ENCODE results near the gene FBLN2.
"Not testable (repeated sequence)": the region's sequence is repeated elsewhere in the genome, so short reads cannot be mapped to it uniquely, and the experiment has no call there.

FBLN2 gene

DNA sequence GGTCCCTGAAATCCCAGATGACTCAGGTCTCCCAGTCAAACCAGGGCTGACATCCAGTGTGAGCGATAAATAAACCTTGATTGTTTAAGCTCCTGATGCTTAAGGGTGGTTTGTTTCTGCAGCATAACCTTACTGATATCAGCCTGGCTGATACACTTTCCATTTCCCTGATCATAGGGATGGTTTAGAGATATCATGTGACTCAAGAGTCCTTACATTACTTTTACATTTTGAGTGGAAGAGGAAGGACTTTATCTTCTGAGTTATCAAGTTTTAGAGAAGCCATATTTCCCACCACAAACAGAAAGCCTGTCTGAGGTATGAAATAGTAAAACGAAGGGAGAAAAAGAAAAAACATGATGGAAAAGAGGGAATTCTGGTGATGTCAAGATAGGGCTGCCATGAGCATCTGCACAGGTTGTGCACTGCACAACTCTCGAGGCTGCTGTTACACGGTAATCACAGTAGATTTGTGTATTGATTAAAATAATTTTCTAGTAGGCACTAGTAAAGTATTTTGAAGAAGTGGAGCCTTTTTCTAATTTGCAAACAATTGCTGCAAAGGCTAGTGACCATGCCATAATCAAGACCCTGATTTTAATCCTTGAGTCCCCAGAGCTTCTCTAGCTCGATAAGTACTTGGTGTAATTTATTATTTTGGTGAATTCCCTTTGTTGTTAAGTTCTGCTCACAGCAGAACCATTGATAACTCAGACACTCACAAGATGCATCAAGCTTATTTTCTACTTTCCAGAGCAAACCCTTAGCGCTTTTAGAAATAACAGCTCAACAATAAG lies 34.1 kb upstream of the FBLN2 start:
- no peak for DNase-seq

DNA sequence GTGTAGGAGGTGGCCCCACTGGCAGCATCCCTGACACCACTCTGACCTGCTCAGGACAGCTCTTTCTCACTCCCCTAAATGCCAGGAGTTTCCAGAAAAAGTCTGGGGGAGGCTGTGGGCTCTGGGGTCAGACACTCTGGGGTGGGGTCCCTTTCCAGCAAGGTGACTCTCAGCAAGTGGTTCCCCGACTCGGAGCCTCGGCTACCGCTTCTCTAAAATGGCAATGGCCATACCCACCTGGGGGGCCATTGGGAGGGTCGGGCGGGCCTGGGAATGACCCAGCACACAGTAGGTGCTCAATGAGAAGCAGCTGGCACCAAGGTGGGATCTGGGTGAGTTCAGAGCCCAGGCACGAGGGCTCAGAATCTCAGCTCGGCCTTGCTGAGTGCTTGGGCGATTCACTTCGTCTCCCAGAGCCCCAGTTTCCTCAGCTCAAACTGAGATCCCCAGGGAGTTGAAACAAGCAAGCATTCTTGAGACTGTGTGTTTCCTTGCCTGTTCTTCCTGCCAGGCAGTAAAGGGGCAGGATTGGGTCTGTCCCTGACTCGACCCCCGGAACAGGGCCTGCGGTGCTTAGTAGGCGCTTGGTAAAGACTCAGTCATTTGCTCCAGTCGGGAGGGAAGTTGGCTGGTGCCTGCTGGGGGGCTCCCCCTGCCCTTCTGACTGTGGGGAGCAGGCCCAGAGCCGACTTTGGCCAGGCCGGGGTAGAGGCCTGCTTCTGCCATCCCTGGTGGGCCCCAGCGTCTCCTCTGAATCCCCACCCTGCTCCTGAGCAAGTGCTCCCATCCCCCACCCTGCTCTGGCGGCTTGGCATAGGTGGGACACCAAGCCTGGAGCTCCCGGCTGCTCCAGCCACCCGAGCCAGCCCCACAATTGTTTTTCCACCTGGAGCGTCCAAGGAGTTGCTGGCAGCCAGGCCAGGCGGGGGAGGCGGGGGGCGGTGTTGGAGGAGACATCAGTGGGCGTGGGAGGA lies 32.9 kb upstream of the FBLN2 start:
- DNase-seq: no peak

DNA sequence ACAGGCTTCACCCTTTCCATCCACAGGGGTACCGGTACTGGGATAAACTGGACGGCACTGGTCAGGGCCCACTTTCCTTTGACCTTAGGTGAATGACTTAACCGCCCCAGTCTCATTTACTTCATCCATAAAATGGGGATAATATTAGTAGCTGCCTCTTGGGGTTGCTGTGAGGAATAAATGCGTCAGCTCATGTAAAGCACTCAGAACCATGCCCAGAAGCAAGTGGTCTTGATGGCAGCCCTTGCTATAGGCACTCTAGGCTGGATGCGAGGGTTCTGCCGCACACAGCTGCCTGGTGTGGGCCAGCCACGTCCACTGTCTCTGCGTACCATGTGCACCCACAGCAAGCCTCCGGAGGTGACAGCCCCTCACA lies 32.2 kb upstream of the FBLN2 start:
- no peak for DNase-seq

DNA sequence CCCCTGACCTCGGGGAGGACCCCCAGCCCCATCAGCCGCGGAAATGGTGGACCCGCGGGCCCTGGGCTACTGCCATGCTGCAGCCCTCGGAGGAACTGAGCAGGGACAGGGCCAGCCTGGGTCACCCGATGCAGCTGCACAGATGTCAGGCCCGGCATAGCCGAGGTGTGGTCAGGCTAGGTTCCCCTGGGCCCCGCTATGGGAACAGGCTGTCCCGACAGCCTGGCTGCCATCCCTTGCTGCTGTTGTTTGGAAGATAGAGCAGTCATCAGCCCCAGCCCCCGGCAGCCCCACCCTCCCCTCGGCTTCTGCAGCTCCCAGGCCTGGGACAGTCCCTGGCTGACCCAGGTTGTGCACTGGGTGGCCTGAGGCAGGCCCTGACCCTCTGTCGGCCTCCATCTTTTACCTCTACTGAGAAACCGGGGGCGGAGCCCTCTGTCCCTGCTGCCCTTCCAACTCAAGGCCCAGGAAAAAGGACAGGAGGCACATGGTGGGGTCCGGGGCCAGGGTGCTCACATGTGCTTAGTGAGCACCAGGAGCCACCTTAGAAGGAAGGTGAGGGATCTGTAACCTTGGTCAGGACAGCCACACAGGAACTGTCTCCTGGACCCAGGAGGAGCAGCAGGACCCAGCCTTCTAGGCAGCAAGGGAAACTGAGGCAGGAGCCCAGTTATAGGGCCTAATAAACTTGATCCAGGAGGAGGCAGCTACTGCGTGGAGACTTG lies 31.5 kb upstream of the FBLN2 start:
- no peak for DNase-seq

DNA sequence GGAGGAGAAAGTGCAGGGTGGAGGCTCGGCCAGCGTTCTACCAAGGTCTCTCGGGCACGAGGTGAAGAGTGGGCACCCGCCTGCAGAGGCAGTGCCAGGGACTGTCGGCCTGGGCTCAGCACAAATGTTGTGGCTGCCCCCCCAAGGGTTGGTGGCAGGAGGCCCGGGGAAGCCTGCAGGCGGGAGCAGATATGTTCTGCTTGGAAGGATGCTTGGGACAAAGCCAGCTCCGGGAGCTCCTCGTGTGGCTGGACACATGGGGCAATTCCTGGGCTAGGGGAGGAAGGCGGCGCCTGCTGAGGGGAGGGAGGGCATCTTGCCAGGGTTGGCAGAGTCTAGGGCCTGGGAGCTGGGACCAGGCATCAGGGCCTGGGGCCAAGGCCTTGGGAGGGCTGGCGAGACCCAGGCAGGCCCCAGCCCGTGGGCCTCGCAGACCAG lies 30.4 kb upstream of the FBLN2 start:
- DNase-seq: no peak

DNA sequence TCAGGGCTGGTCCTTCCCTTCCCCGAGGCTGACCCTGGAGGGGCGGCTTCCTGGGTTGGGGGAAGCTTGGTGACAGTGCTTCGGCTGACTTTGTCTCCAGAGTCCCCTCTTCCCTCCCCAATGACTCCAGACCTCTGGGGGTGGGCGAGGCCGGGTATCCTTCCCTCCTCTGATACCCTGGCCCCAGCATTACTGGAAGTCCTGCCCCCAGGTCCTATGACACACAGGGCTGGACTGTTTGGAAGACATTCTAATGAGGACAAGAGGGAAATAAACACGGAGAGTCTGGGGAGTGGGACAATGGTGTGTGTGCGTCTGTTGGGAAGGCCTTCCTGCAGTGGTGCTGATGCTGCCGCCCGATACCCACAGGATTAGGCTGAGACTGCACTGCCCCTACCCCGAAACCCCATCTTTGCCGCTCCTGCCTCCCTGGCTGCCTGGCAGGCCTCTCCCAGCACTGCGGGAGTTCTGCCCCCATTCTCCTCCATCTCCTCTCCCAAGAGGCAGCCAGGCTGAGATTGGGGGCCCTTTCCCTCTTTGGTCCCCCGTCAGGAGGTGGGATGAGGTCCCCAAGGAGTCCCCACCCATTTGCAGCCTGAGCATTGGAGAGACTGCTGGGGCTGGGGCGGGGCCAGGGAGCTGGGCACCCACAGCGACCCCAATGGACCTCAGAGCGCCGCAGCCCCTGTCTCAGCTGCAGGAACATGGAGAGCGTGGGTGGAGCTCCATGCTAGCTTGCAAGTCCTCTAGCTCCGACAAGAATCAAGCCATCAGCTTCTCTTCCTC lies 29.7 kb upstream of the FBLN2 start:
- no peak for DNase-seq

DNA sequence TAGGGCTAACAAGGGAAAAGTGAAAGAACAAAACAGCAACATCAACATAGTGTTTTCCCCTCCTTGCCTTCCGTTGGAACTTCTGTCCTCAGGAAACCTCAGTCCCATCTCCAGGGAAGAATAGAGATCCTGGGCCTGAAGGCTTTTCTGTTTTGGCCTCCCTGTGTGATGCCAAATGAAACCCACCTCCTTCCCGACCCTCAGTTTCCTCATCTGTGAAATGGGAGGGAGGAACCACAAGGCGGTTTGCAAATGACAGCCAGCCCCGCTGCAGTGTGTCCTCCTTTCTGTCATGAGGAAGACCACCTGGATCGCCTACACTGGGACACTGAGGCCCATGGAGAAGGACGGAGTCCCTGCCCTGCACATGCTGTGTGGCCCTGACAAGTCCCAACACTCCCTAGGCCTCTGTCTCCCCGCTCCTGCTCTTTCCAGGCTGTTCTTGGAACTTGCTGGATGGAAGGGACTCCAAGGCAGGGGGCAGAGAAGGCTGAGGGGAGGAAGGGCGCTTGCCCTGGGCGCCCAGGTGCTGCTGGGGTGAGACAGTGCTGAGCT lies 28.5 kb upstream of the FBLN2 start:
- DNase-seq: no peak

DNA sequence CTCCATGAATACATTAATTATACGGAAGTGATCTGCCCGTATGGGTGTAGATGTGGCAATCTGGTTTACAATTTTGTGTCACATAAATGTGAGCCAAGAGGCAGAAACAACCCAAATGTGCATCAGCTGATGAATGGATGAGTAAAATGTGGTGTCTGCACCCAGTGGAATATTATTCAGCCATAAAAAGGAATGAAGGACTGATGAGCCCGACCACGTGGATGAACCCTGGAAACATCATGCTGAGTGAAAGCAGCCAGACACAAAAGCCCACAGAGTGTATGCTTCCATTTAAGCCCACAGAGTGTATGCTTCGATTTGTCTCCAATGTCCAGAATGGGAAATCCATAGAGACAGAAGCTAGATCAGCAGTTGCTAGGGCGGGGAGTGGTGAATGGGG lies 27.6 kb upstream of the FBLN2 start:
- no peak for DNase-seq

DNA sequence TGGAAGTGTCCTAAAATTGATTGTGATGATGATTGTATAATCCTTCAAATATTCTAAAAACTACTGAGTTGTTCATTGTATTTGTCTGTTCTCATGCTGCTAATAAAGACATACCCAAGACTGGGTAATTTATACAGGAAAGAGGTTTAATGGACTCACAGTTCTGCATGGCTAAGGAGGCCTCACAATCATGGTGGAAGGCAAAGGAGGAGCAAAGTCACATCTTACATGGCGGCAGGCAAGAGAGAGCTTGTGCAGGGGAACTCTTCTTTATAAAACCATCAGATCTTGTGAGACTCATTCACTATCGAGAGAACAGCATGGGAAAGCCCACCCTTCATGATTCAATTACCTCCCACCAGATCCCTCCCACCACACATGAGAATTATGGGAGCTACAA lies 27.2 kb upstream of the FBLN2 start:
- DNase-seq: not testable (repeated sequence)

DNA sequence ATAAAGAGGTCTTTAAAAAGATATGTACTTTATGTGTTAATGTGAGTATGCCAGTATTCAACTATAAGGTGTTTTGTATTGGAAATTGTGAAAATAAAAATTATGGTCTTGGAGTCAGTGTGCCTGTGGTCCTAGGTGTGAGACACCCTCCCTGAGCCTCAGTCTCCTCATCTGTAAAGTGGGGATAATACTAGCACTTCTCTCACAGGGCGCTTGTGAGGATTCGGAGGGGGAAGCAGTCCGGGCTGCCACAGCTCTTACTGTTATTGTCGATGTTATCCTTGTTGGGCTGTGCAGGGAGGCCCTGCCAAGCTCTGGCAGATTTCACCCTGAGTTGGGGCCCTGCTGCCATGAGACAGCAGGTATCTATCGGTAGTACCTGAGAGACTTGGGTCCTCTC lies 26.7 kb upstream of the FBLN2 start:
- no peak for DNase-seq

DNA sequence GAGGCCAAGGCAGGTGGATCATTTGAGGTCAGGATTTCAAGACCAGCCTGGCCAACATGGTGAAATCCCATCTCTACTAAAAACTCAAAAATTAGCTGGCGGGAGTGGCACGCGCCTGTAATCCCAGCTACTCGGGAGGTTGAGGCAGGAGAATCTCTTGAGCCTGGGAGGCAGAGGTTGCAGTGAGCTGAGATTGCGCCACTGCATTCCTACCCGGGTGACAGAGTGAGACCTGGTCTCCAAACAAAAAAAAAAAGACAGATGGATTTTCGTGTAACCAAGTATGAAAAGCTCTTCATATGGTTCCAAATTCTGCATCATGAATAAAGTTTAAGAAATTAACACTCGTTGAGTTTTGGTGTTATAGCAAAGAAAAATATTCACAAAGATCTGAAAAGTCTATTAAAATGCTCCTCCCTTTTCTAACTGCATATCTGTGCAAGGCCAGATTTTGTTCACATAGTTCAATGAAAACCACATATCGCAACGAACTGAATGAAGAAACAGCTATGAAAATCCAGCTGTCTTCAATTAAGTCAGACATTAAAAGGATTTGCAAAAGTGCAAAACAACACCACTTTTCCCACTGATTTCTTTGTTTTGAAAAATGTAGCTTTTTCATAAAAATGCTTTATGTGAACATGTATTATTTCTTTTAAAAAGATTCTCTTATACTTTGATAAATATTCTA lies 23.8 kb upstream of the FBLN2 start:
- DNase-seq: no peak

DNA sequence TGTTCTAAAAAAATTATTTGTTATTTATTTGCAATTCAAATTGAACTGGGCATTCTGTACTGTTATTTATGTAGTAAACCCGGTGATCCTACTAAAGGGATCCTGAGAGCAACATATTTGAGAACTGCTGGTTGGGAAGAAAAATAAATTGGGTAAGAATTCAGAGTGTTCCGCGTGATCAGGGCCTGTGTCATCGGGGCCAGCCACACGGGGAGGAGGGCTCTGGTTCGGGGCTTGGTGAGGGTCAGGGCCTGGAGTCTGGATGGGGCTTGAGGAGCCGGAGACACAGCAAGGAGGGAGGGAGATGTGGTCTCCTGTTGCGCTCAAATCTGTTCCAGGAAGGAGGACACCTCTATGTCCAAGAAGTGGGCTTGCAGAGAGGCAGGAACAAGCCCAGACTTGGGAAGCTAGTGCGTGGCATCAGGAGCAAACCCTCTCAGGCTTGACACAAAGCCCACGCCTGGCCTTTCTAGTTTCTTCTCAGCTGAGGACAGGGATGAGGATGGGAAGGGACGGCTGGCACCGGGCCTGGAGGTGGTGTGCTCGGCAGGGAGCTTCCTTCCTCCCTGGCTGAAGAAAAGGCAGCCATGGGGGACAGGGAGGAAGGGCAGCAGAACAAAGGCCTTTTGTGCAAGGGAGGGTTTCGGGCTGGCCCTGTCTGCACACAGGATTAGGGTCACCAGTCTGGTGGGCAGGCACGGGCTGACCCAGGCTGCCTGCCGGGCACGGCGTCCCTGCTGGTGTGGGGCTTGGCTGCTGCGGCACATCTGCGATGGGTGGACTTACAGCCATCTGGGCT lies 22.9 kb upstream of the FBLN2 start:
- no peak for DNase-seq

DNA sequence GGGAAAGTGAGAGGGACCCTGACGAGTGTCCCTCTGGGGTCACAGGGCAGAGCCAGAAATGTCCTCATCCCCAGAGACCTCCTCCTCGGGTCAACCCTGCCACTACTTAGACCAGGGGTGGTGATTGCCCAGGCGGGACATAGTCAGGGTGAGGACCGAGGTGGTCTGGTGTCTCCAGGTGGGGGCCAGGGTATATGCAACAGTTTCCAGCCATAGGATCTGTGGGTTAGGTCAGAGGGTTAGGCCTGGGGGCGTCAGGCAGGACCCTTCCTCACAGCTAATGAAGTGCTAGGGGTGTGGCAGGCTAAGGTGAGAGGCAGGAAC lies 22.3 kb upstream of the FBLN2 start:
- DNase-seq: no peak

DNA sequence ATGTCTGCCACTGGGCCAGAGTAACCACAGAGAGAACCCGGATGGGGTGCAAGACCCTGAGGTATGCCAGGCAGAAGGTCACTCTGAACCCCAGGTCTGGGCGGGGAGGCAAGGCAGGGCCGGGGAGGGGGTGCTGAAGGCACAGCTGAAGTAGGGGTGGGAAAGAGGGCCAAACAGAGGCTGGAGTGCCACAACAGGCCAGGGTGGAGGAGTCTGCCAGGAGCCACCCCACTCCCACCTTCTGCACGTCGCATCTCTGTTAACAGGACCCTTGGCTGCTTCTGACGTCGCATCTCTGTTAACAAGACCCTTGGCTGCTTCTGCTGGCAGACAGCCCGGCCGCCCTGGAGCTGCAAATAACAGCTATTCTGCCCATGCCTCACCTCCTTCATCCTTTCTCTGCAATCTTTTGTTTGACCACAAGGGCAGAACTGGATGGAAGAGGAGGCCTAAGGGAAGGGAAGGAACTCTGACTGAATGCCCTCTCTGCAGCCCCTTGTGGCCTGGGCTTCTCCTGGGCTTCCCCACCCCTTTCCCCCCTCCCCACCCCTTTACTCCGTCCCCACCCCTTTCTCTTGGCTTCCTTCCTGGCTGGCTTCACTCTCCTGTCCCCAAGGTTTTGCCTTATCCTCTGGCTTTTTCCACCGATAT lies 20.6 kb upstream of the FBLN2 start:
- DNase-seq: no peak

DNA sequence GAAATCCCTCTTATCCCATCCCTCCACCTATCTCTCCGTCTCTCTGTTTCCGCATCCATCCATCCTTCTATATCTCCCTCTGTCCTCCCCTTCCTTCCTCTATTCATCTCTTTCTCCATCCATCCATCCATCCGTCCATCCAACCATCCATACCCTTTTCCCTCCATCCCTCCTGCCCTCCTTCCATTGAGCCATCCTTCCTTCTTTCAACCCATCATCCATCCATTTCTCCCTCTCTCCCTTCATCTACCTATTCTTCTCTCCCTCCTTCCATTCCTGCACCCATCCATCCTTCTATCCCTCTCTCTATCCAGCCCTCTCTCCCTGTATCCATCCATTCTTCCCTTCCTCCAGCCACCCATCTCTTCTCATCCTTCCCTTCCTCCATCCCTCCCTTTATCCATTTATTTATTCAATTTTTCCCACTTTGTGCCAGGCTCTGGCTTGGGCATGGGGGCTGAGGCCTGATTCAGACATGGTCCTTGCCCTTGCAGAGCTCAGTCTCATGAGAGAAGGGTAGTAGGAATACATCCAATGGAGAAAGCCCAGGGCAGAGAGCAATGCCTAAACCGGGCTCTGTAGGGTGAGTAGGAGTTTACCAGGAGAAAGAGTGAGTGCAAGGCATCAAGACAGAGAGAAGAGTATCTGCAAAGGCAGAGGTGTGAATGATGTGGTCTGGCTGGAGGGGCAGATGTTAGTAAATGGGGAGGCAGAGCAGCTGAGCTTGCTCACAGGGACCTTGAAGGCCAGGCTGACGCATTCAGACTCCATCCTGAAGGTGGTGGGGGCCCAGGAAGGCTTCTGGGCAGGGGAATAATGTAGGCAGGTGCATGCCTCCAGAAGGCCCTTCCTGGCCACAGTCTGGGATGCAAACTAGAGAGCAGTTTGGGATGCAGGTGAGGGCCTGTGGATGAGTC lies 19.5 kb upstream of the FBLN2 start:
- DNase-seq: no peak

DNA sequence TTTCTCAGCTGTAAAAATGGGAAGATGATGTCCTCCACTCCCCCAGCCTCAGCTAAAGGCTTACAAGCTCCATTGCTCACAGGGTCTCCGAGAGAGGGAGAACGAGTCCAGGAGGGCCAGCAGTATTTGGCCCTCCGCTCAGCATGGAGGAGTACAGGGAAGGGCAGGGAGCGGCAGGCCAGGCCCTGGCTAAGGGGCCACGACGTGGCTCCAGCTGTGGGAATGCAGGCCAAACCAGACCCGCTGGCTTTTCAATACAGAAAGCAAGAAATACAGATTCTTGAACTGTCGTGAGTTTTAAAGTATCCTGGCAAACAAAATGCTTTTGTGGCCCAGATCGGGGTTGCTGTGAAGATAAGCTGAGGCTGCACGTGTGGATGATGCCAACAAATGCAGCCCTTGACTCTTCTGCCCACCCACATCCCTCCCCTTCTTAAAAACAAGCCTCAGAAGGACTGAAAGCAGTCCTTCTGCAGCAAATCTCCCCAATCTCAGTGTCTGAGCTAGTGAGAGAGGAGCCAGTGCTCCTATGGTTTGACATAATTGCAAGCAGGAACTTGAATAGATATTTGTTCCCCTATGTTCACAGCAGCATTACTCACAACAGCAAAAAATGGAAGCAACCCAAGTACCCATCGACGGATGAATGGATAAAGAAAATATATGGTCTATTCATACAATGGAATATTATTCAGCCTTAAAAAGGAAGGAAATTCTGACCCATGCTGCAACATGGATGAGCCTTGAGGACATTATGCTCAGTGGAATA lies 18.5 kb upstream of the FBLN2 start:
- DNase-seq: no peak

DNA sequence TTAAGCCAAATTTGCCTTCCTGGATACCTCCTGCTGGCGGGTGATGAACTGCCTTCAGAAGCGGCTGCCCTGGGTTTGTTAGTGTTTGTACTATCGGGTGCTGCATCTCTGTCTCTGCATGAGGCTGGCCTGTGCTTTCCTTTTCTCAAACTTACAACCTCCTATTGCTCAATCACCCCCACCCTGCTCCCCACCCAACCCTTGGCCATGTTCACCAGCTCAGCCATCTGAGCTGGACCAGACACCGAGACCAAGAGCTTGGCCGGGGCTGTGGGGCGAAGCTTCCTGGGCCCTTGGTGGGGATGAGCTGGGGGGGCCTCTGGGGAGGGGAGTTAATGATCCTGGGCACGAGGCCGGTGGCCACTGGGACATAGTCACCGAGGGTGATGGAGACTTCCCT lies 16.8 kb upstream of the FBLN2 start:
- no peak for DNase-seq

DNA sequence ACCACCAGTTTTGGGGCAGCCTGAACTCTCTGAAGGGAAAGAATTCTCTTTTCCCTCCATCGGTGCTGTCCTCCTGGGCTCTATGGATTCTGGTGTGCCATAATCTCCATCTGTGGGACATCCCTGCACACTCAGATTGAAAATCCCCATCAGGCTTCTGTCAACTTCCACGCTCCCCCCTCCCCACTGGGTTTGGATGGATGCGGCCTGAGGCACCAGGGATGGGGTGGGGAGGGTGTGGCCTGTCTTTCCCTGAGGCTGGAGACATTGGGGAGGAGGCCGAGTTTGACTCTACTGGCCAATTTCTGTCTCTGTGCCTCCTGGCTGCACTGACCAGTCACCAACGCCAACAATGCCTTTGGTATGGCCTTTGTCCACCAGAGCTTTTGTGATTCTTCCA lies 16.3 kb upstream of the FBLN2 start:
- no peak for DNase-seq

Measured in CD4-positive, alpha-beta T cell treated with Interferon gamma for 1 hour (primary cell).